ENCODE data around the gene GPC3. TPM values are rescaled to one million over a fixed set of nuclear protein-coding genes. Genes with fewer than 3 reads are reported as not detected.

GPC3 gene
- total RNA-seq: 0.15 TPM in 1 of 2 replicates, not detected in the other

DNA sequence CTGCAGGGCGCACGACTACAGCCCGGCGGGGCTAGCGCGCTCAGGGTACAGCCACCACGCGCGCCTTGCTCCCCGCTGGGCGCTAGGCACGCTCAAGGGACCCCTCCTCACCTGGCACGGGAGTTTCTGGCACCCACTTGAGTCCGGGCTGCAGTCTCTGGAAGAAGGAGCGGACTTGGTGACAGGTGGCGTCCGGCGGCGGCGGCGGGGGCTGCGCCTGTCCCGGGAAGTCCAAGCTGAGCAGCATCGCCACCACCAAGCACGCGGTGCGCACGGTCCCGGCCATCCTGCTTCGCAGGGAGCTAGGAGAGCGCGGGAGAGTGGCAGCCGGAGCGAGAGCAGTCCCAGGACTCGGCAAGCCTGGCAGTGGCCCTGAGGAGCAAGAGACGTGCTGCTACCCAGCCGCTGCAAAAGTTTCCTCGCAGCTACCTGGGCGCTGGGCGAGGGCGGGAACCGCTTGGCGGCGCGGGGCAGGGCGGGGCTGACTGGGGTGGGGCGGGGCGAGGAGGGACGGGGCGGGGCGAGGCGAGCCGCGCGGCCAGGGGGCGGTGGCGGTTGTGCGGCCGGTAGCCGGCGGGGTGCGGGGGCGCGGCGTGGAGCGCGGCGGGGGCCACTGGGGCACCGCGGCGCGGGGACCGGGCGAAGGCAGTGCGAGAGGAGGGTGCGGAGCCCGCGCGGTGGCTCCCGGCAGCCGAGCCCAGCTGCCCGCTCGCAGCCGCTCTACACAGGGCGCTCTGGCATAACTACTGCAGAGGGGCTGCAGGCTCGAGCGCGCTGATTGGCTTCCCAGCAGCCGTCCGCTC is at the start of gene GPC3:
Gene GPC3 (minus strand): TSS at position 431 of the 803 bp plus-strand sequence.

